Heart left ventricle (tissue), 16 donors: Measurements from ENCODE around the gene IL12RB2. TPM values are rescaled to one million over a fixed set of nuclear protein-coding genes. Genes with fewer than 3 reads are reported as not detected.

Source experiments
- ATAC-seq, 4 donors: fragments of 200-7000 bp; cut with Tn5 transposase; one replicate each; pipeline ENCODE4 v1.9.1; 2020 to 2022; ENCODE audit warnings: moderate library complexity in 4 of 4, mild to moderate bottlenecking in 3 of 4, moderate number of reproducible peaks in 1 of 4
- DNase-seq, 5 donors: peaks; one replicate each; pipeline ENCODE4 v3.0.0-alpha.2; 2020
- H3K27ac ChIP-seq, 12 donors: fragments of 200-600 bp; sonication (generic) in 4 of 12; one replicate each; pipeline versions ENCODE4 v1.5.0 to v1.8.0; 2016 to 2022; ENCODE audit warnings: mild to moderate bottlenecking in 2 of 12
- H3K27me3 ChIP-seq, 9 donors: fragments of 200-600 bp; sonication (generic) in 2 of 9; one replicate each; pipeline versions ENCODE4 v1.5.1 to v1.8.0; 2016 to 2022; ENCODE audit warnings: mild to moderate bottlenecking in 3 of 9
- H3K36me3 ChIP-seq, 9 donors: fragments of 200-600 bp; sonication (generic) in 2 of 9; one replicate each; pipeline versions ENCODE4 v1.5.0 to v1.8.0; 2018 to 2022; ENCODE audit warnings: mild to moderate bottlenecking in 2 of 9
- H3K4me1 ChIP-seq, 12 donors: fragments of 200-600 bp; sonication (generic) in 4 of 12; one replicate each; pipeline versions ENCODE4 v1.5.0 to v1.8.0; 2016 to 2022; ENCODE audit warnings: mild to moderate bottlenecking in 3 of 12
- H3K4me3 ChIP-seq, 12 donors: fragments of 200-600 bp; sonication (generic) in 4 of 12; one replicate each; pipeline versions ENCODE4 v1.5.0 to v1.8.0; 2017 to 2022; ENCODE audit warnings: mild to moderate bottlenecking in 9 of 12, moderate library complexity in 4 of 12
- H3K9me3 ChIP-seq, 12 donors: fragments of 200-600 bp; sonication (generic) in 4 of 12; one replicate each; pipeline versions ENCODE4 v1.5.0 to v1.8.0; 2016 to 2022; ENCODE audit warnings: mild to moderate bottlenecking in 1 of 12
- POLR2A ChIP-seq, 2 donors: fragments of 450-650 bp; IDR thresholded peaks; one replicate each; pipeline ENCODE4 v1.6.1; 2017; ENCODE audit warnings: antibody characterized with exemption in 2 of 2, mild to moderate bottlenecking in 2 of 2, moderate library complexity in 2 of 2
- WGBS, 4 donors: extraction: QIAGEN DNeasy Blood & Tissue Kit in 2 of 4; methylation state at CpG; one replicate each; pipeline versions ENCODE4 v1.1.5 to v1.1.7; 2013 to 2018; 5-methylcytosine and 5-hydroxymethylcytosine counted together
- intact Hi-C, 10 donors: fragments of 100-400 bp; cut with DNase I; formaldehyde crosslinking; loops; one replicate each; pipeline versions ENCODE4 v1.11.1 to v1.14.2; 2022
- polyA plus RNA-seq, 2 donors: library from polyadenylated mRNA; stranded (reverse); fragments of 200-250 nt; gene quantifications; one replicate each; pipeline ENCODE4 v1.2.3, GENCODE V29; 2013
- total RNA-seq, 9 donors: library from RNA; depleted of rRNA in 2 of 9; stranded (reverse); fragments of >200 nt in 2 of 9; fragmentation: NEBNext Ultra II Directional in 3 of 9; extraction: Animal tissue kit (Norgen Biotek cat#: 25700) in 3 of 9; gene quantifications; one replicate each; pipeline versions ENCODE4 v1.1.0 to v1.2.4, GENCODE V29; 2016 to 2023
- TF ChIP-seq, protein P1 (sequence below), 12 donors: fragments of 200-600 bp; sonication (generic) in 4 of 12; IDR thresholded peaks; one replicate each; pipeline versions ENCODE4 v1.5.0 to v1.8.0; 2018 to 2022; ENCODE audit warnings: antibody characterized with exemption in 12 of 12, mild to moderate bottlenecking in 5 of 12
- donor health status: ischemic (EF 13 %, LVEDD 7.1; RV severe dilation, severe dysfunction).
- donor health status: healthy with polysubstance abuse.
- donor health status: DM: no; HTN: yes; CAD: no.
- donor health status: DM: no; HTN: no; CAD: no.
- donor health status: ischemic (EF 25% LVEDD 6.9; RV normal size, moderate dysfunction).
- donor health status: ischemic (EF 25% LVEDD 5.7; RV mildly dilated, moderate dysfunction).
- donor health status: healthy.
- donor health status: DM: yes; HTN: yes; CAD: no.
- donor health status: ischemic (EF 35%, LVEDD 5.7; RV mildly dilated, moderate dysfunction).
- donor health status: nonischemic (EF 11% LVEDD 7.7; RV severe dilation, severe dysfunction).
- donor health status: DM: yes; HTN: yes; CAD: no.
- donor health status: PGD.
- donor health status: ischemic (EF 29% LVEDD 5.4; RV normal size, mild dysfunction).
- donor health status: nonischemic (EF 23%, LVEDD 6.1; RV moderate dilation, normal function).

The IL12RB2 gene
- total and polyA plus RNA-seq, 11 donors: 0.04 to 1.9 (median 0.36) TPM; not detected in 2

DNA sequence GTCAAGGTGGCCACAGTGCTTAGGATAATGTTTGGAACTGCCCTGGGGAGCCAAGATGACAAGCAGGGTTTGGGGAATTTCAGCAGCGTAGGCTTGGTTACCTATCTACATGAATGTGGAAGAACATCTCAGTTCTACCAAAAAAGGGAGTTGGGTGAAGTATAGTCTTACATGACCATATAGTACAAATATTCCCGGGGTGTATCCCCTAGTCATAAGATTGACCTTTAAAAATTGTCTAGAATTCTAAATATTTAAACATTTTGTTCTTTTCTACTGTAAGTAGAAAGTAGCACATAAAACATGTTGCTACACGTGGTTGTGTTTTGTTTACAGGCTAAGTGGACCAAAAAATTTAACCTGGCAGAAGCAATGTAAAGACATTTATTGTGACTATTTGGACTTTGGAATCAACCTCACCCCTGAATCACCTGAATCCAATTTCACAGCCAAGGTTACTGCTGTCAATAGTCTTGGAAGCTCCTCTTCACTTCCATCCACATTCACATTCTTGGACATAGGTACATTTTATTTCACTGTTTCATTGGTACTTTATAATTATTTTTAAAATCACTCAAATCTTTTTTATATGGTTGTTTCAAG is 20.3 kb downstream of the IL12RB2 start:
- intact Hi-C loops: no loop called here
- DNase-seq (no peak), ATAC-seq (no peak)
- no peaks in the 10 kb centered on the region for H3K4me1 ChIP-seq
- no peaks in the 10 kb centered on the region for H3K36me3 ChIP-seq
- H3K27ac ChIP-seq: no peak overlapping the region
- no peak overlapping the region for H3K4me3 ChIP-seq
- no peak for TF ChIP-seq POLR2A (IDR thresholded peaks at IDR 0.05)
- TF ChIP-seq, protein P1, sequence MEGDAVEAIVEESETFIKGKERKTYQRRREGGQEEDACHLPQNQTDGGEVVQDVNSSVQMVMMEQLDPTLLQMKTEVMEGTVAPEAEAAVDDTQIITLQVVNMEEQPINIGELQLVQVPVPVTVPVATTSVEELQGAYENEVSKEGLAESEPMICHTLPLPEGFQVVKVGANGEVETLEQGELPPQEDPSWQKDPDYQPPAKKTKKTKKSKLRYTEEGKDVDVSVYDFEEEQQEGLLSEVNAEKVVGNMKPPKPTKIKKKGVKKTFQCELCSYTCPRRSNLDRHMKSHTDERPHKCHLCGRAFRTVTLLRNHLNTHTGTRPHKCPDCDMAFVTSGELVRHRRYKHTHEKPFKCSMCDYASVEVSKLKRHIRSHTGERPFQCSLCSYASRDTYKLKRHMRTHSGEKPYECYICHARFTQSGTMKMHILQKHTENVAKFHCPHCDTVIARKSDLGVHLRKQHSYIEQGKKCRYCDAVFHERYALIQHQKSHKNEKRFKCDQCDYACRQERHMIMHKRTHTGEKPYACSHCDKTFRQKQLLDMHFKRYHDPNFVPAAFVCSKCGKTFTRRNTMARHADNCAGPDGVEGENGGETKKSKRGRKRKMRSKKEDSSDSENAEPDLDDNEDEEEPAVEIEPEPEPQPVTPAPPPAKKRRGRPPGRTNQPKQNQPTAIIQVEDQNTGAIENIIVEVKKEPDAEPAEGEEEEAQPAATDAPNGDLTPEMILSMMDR (IDR thresholded peaks at IDR 0.05): no peak
- WGBS, 4 donors: 82 to 88% (median 86%) methylated on average over 3 of the region's 3 CpGs
- H3K27me3 ChIP-seq: no peaks in the 10 kb centered on the region
- H3K9me3 ChIP-seq: no peaks in the 10 kb centered on the region

DNA sequence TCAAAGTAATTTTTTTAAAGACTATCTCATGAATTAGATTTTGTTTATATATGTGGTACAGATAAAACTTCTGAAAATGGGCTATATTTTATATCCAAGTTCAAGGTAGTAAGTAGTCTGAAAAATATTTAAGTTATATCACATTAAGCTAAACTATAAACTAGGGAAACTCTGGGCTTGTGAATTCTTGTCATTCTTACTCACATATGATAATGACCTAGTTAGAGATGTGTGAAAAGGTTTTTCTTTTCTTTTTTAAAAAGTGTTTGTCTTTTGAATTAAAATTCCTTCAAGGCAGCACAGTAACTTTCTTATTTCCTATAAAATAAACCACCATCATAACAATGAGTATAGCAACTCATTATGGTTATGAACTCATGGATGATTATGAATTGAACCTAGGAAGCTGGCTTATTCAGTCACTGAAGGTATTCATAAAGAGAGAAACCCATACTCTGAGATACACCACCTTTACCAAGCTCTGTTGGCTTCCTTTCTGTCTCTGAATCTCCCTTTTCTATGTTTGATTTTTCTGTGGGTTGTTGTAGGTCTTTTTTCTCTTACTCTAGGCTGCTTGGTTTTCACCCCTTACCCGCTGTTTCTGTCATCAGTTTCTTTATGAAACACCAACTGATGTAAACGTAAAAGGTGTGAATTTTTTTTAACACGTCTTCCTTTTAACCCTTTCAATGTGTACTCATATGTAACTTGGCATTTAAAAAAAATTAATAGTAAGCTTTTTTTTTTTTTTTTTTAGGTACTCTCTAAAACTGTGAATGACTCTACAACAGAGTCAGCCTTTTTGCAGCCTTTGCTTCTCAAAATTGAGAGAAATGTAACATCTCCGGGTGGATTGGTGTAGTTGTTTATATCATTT is 25.2 kb downstream of the IL12RB2 start:
- WGBS, 4 donors: 62 to 67% (median 65%) methylated on average over 4 of the region's 4 CpGs
- ATAC-seq: no peak
- Histone ChIP-seq H3K27ac (no peak overlapping the region), H3K4me3 (no peak overlapping the region), H3K4me1 (no peaks in the 10 kb centered on the region), H3K9me3 (no peaks in the 10 kb centered on the region), H3K27me3 (peaks cover 0 to 4% (median 0%) of the 10 kb centered on the region in 9 donors), H3K36me3 (no peaks in the 10 kb centered on the region)
- no peak for TF ChIP-seq POLR2A (IDR thresholded peaks at IDR 0.05)
- TF ChIP-seq, protein P1 (IDR thresholded peaks at IDR 0.05): no peak
- intact Hi-C loops: no loop called here
- DNase-seq: no peak

DNA sequence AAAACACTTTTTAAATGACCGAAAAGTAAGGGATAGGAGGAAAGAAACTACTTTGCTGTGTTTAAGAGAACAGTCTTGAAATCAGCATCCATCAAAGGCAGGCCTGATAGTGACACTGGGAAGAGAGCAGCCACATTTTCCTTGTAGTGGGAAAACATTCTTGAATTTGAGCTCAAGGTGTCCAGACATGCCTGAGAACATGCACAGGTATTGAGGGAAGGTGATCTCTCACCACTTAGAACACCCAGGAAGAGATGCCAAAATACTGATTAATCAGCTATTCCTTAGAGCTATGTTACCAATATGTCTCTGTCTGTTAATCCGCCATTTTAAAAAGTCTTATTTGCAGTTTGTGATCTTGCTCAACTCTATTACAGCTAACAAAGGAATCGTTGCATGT is 25.9 kb downstream of the IL12RB2 start:
- Histone ChIP-seq H3K27ac (no peak overlapping the region), H3K36me3 (no peaks in the 10 kb centered on the region), H3K27me3 (peaks cover 0 to 4% (median 0%) of the 10 kb centered on the region in 9 donors), H3K4me1 (no peaks in the 10 kb centered on the region), H3K4me3 (no peak overlapping the region), H3K9me3 (no peaks in the 10 kb centered on the region)
- ATAC-seq: no peak
- no peak for DNase-seq
- 83 to 92% (median 89%) methylated on average over 3 of the region's 3 CpGs for WGBS, 4 donors
- no peak for TF ChIP-seq POLR2A (IDR thresholded peaks at IDR 0.05)
- TF ChIP-seq, protein P1 (IDR thresholded peaks at IDR 0.05): no peak
- intact Hi-C loops: no loop called here

DNA sequence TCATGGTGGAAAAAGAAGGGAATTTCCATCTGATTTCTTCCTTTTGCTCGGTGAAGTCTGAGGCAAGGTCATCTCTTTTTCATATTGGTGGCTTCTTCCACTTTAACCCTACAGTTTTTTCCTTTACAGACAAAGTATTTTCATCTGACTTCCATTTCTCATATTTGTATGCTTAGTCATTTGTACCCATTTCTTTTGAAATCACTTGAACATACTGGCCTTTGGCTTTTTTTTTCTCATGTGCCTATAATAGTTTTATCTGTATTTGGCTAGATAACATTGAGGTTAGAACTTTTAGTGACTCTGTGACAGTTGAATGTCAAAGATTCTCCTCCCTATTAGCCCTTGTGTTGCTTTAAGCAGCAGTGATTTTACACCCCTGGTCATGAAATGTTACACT is 27.7 kb downstream of the IL12RB2 start:
- WGBS, 4 donors: 72 to 87% (median 80%) methylated on average over 1 of the region's 1 CpG
- ATAC-seq (no peak), DNase-seq (no peak)
- peaks cover 0 to 14% (median 5%) of the 10 kb centered on the region in 12 donors for H3K4me1 ChIP-seq
- no peaks in the 10 kb centered on the region for H3K36me3 ChIP-seq
- no peak overlapping the region for H3K27ac ChIP-seq
- TF ChIP-seq, protein P1 (IDR thresholded peaks at IDR 0.05): no peak
- no peak for TF ChIP-seq POLR2A (IDR thresholded peaks at IDR 0.05)
- H3K27me3 ChIP-seq: peaks cover 0 to 4% (median 0%) of the 10 kb centered on the region in 9 donors
- H3K4me3 ChIP-seq: no peak overlapping the region
- H3K9me3 ChIP-seq: no peaks in the 10 kb centered on the region
- intact Hi-C loops: no loop called here
